Progenitor cell of endocrine pancreas (in vitro differentiated cells): ENCODE data around the gene PYGO1. TPM values are rescaled to one million over a fixed set of nuclear protein-coding genes. Genes with fewer than 3 reads are reported as not detected.
"Not testable (repeated sequence)": the region's sequence is repeated elsewhere in the genome, so short reads cannot be mapped to it uniquely, and the experiment has no call there.

Experiments
- DNase-seq: peaks from one replicate; pipeline ENCODE4 v3.0.0; 2021; ENCODE audit warnings: low spot score; ENCODE audit not compliant: unreplicated experiment
- H3K27ac Mint-ChIP-seq: 2 replicates; pipeline ENCODE4 v1.8.0; 2021; ENCODE audit warnings: mild to moderate bottlenecking, moderate library complexity, mixed read lengths
- H3K27me3 Mint-ChIP-seq: 2 replicates; pipeline ENCODE4 v1.8.0; 2021; ENCODE audit warnings: mixed read lengths
- H3K36me3 Mint-ChIP-seq: 2 replicates; pipeline ENCODE4 v1.8.0; 2022; ENCODE audit warnings: mixed read lengths; ENCODE audit not compliant: insufficient read depth
- H3K4me1 Mint-ChIP-seq: 2 replicates; pipeline ENCODE4 v1.8.0; 2021; ENCODE audit warnings: low read depth, mixed read lengths
- H3K4me3 Mint-ChIP-seq: 2 replicates; pipeline ENCODE4 v1.8.0; 2021; ENCODE audit warnings: low read depth, mild to moderate bottlenecking, moderate library complexity, mixed read lengths
- H3K9me3 Mint-ChIP-seq: 2 replicates; pipeline ENCODE4 v1.8.0; 2021; ENCODE audit warnings: low read depth, mixed read lengths
- total RNA-seq: library from RNA; stranded (reverse); gene quantifications from 2 replicates; pipeline ENCODE4 v1.2.1, GENCODE V29; 2021
- TF ChIP-seq, protein P1 (sequence below): fragments of 200-600 bp; sonication (generic); IDR thresholded peaks from one replicate; pipeline ENCODE4 v1.5.0; 2021; ENCODE audit warnings: antibody characterized with exemption, mild to moderate bottlenecking; ENCODE audit not compliant: unreplicated experiment

The PYGO1 gene
- total RNA-seq, 1 donor from 2014 or later: 19.9 TPM

DNA sequence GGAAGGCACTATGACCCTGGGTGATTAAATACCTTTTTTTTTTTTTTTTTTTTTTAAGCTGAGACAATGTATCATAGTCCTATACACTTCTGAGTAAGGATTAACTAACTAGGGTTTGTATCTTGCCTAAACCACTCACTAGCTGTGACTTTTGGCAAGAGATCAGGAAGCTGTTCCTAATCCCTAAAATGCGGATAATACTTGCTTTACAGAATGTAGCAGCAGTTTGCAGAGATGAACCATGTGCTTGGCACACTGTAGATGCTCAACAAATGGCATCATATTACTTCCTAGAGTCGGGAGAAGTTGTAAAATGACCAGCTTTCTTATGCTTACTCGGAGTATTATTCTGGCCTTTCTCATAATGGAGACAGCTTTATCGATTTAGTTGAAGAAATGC lies 25.6 kb upstream of the PYGO1 start:
- Mint-ChIP-seq H3K4me1 (peaks cover 8% of the 10 kb centered on the region), H3K4me3 (no peak overlapping the region), H3K9me3 (peaks cover 7% of the 10 kb centered on the region), H3K36me3 (peaks cover 37% of the 10 kb centered on the region), H3K27ac (no peak overlapping the region), H3K27me3 (no peaks in the 10 kb centered on the region)
- TF ChIP-seq, protein P1, sequence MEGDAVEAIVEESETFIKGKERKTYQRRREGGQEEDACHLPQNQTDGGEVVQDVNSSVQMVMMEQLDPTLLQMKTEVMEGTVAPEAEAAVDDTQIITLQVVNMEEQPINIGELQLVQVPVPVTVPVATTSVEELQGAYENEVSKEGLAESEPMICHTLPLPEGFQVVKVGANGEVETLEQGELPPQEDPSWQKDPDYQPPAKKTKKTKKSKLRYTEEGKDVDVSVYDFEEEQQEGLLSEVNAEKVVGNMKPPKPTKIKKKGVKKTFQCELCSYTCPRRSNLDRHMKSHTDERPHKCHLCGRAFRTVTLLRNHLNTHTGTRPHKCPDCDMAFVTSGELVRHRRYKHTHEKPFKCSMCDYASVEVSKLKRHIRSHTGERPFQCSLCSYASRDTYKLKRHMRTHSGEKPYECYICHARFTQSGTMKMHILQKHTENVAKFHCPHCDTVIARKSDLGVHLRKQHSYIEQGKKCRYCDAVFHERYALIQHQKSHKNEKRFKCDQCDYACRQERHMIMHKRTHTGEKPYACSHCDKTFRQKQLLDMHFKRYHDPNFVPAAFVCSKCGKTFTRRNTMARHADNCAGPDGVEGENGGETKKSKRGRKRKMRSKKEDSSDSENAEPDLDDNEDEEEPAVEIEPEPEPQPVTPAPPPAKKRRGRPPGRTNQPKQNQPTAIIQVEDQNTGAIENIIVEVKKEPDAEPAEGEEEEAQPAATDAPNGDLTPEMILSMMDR: no peak
- no peak for DNase-seq

DNA sequence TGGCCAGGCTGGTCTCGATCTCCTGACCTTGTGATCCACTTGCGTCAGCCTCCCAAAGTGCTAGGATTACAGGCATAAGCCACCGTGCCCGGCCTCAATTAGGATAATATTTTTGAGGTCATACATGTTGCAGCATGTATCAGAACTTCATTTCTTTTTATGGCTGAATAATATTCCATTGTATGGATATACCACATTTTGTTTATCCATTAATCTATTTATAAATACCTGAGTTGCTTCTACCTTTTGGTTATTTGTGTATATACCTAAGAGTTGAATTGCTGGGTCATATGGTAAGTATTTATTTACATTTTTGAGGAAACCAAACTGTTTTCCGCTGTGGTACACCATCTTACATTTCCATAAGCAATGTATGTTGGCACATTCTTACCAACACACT lies 18.1 kb upstream of the PYGO1 start:
- Mint-ChIP-seq H3K9me3 (peaks cover 24% of the 10 kb centered on the region), H3K4me1 (no peaks in the 10 kb centered on the region), H3K27ac (no peak overlapping the region), H3K4me3 (no peak overlapping the region), H3K36me3 (peaks cover 19% of the 10 kb centered on the region), H3K27me3 (no peaks in the 10 kb centered on the region)
- TF ChIP-seq, protein P1: no peak
- no peak for DNase-seq

DNA sequence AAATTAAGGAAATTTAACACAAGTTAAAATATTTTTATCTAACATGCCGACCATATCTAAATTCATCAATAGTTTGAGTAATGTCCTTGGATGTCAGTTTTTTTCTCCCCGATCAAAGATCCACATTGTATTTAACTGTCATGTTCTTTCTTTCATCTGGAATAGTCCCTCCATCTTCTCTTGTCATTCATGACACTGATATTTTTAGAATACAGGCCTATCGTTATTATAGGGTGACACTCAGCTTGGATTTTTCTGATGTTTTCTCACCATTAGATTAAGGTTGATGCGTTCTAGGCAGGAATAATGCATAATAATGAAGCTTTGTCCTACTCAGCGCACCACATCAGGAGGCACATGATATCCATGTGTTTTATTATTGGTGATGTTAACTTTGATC lies 13.2 kb upstream of the PYGO1 start:
- TF ChIP-seq, protein P1: no peak
- Mint-ChIP-seq H3K4me1 (no peaks in the 10 kb centered on the region), H3K9me3 (peaks cover 7% of the 10 kb centered on the region), H3K27me3 (no peaks in the 10 kb centered on the region), H3K27ac (no peak overlapping the region), H3K36me3 (peaks cover 2% of the 10 kb centered on the region), H3K4me3 (no peak overlapping the region)
- DNase-seq: no peak

DNA sequence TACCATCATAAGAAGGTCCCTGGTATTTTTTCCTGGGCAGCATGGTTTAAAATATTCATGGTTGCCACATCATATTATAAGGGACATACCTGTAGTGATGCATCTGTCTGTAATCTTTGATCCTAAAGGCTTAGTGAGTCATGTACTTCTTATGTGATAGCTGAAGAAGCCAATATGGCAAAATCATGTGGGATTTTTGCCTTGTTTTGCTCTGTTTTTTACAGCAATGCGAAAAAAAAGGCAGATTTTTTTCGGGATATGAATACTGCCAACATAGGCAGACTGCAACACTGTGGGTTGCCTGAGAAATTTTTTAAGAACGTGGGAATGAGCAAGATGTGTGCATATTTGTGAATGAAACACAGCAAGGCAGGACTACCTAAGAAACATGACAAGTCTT lies 11.3 kb upstream of the PYGO1 start:
- H3K4me1 Mint-ChIP-seq: no peaks in the 10 kb centered on the region
- DNase-seq: no peak
- H3K27me3 Mint-ChIP-seq: peaks cover 2% of the 10 kb centered on the region
- TF ChIP-seq, protein P1: no peak
- H3K36me3 Mint-ChIP-seq: no peaks in the 10 kb centered on the region
- H3K27ac Mint-ChIP-seq: no peak overlapping the region
- peaks cover 3% of the 10 kb centered on the region for H3K9me3 Mint-ChIP-seq
- no peak overlapping the region for H3K4me3 Mint-ChIP-seq

DNA sequence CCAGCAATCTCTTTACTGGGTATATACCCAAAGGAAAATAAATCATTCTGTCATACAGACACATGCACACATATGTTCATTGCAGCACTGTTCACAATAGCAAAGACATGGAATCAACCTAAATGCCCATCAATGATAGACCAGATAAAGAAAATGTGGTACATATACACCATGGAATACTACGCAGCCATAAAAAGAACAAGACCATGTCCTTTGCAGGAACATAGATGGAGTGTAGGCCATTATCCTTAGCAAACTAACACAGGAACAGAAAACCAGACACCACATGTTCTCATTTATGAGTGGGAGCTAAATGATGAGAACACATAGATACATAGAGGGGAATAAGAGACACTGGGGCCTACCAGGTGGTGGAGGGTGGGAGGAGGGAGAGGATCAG lies 4.9 kb upstream of the PYGO1 start:
- not testable (repeated sequence) for H3K9me3 Mint-ChIP-seq, H3K4me1 Mint-ChIP-seq, H3K36me3 Mint-ChIP-seq, DNase-seq, H3K4me3 Mint-ChIP-seq, H3K27ac Mint-ChIP-seq
- peaks cover 22% of the 10 kb centered on the region for H3K27me3 Mint-ChIP-seq

DNA sequence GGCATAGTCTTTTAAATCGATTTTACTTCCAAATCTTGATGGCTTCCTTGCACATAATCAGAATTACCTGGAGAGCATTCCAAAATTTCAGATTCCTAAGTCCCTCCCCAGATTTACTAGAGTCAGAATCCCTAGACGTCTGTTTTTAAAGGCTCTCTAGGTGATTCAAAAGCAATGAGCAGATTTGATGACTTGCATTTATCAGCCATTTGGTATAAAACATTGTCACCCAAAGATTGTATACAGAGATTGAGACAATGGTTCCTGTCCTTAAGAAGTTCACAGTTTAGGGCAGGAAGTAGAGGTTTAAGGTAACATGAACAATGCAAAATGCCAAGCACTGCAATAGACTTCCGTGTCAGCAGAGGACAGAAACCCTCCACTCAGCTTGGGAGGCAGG lies 2.6 kb upstream of the PYGO1 start:
- Mint-ChIP-seq H3K27ac (no peak overlapping the region), H3K27me3 (peaks cover 22% of the 10 kb centered on the region), H3K9me3 (no peaks in the 10 kb centered on the region), H3K36me3 (no peaks in the 10 kb centered on the region), H3K4me3 (no peak overlapping the region), H3K4me1 (peaks cover 2% of the 10 kb centered on the region)
- TF ChIP-seq, protein P1: no peak
- DNase-seq: no peak
